ENCODE results near the gene RPL12. TPM values are rescaled to one million over a fixed set of nuclear protein-coding genes. Genes with fewer than 3 reads are reported as not detected.

Gene RPL12
- total RNA-seq, 1 donor from 2014 or later = 1,018 TPM

GRCh38 chr9:127423934-127424675 is 27.1 kb downstream of the RPL12 start, which contains the start of gene ZNF79:
TSS of gene ZNF79 (plus strand) at chr9:127424382. CDS start at chr9:127424788, 406 bp downstream.
- H3K4me3 ChIP-seq = peak within 1 kb of the TSS; percentile 98
- TF ChIP-seq CTCF (IDR thresholded peaks at IDR 0.05) = no peak
- intact Hi-C loops (cut with DNase I) = no loop called here
- DNase-seq (peak; percentile 96), ATAC-seq (peak; percentile 98 to 99)
- H3K9me3 ChIP-seq = no peaks in the 10 kb centered on the region
- H3K27ac ChIP-seq = peak within 1 kb of the TSS; percentile 90
- peaks cover 40% of the 10 kb centered on the region for H3K4me1 ChIP-seq
- no peaks in the 10 kb centered on the region for H3K27me3 ChIP-seq (ENCODE audit: low read depth)
- H3K36me3 ChIP-seq = peaks cover 10% of the 10 kb centered on the region

- Histone ChIP-seq H3K9me3 (no peaks in the 10 kb centered on the region), H3K27ac (peak overlapping the region; percentile 90), H3K4me3 (peak overlapping the region; percentile 98), H3K36me3 (peaks cover 4% of the 10 kb centered on the region), H3K27me3 (ENCODE audit: low read depth) (no peaks in the 10 kb centered on the region), H3K4me1 (peaks cover 40% of the 10 kb centered on the region)
- intact Hi-C loops (cut with DNase I) = no loop called here
- DNase-seq (no peak), ATAC-seq (peak in 1 of 2 donors; percentile 21)
- TF ChIP-seq CTCF (IDR thresholded peaks at IDR 0.05) = no peak
Measured at GRCh38 chr9:127423476-127423933, 27.7 kb downstream of the RPL12 start.

GRCh38 chr9:127422787-127423186 is 28.4 kb downstream of the RPL12 start:
- DNase-seq (no peak), ATAC-seq (no peak)
- TF ChIP-seq CTCF (IDR thresholded peaks at IDR 0.05) = no peak
- peaks cover 40% of the 10 kb centered on the region for H3K4me1 ChIP-seq
- peak overlapping the region; percentile 98 for H3K4me3 ChIP-seq
- intact Hi-C loops (cut with DNase I) = no loop called here
- H3K27ac ChIP-seq = peak overlapping the region; percentile 90
- no peaks in the 10 kb centered on the region for H3K9me3 ChIP-seq
- H3K27me3 ChIP-seq (ENCODE audit: low read depth) = no peaks in the 10 kb centered on the region
- H3K36me3 ChIP-seq = no peaks in the 10 kb centered on the region

GRCh38 chr9:127422133-127422782 is 28.9 kb downstream of the RPL12 start:
- Histone ChIP-seq H3K27me3 (ENCODE audit: low read depth) (no peaks in the 10 kb centered on the region), H3K4me3 (peak overlapping the region; percentile 98), H3K27ac (no peak overlapping the region), H3K4me1 (peaks cover 40% of the 10 kb centered on the region), H3K36me3 (no peaks in the 10 kb centered on the region), H3K9me3 (no peaks in the 10 kb centered on the region)
- DNase-seq (no peak), ATAC-seq (no peak)
- intact Hi-C loops (cut with DNase I) = no loop called here
- TF ChIP-seq CTCF (IDR thresholded peaks at IDR 0.05) = no peak

- H3K36me3 ChIP-seq = no peaks in the 10 kb centered on the region
- H3K4me1 ChIP-seq = peaks cover 28% of the 10 kb centered on the region
- no peak for ATAC-seq
- no peaks in the 10 kb centered on the region for H3K27me3 ChIP-seq (ENCODE audit: low read depth)
- H3K4me3 ChIP-seq = no peak overlapping the region
- no peak for DNase-seq
- H3K27ac ChIP-seq = no peak overlapping the region
- no peaks in the 10 kb centered on the region for H3K9me3 ChIP-seq
- intact Hi-C loops (cut with DNase I) = no loop called here
- no peak for TF ChIP-seq CTCF (IDR thresholded peaks at IDR 0.05)
Measured at GRCh38 chr9:127421057-127421456, 30.1 kb downstream of the RPL12 start.

Data from lower lobe of right lung (tissue), 2 donors.